ENCODE data around the gene FUT1. TPM values are rescaled to one million over a fixed set of nuclear protein-coding genes. Genes with fewer than 3 reads are reported as not detected.

Gene FUT1
- total and polyA plus RNA-seq, 2 of the 8 experiments (the other 6 are each of a cell fraction or from before 2014, with no cell fraction given): 7.4 to 12.9 TPM

GRCh38 chr19:48755084-48755641 is 2.7 kb upstream of the FUT1 start, which contains the start of gene FGF21 (continued):
- TF ChIP-seq SAP30 (IDR thresholded peaks at IDR 0.05; ENCODE audit: insufficient read depth, insufficient replicate concordance, low read length) (no peak), KDM5A (IDR thresholded peaks at IDR 0.05; ENCODE audit: low read length) (no peak), HDAC2 (IDR thresholded peaks at IDR 0.05; ENCODE audit: borderline replicate concordance in 1 of 2, low read depth in 2 of 2, low read length in 2 of 2) (no peak), BACH1 (IDR thresholded peaks at IDR 0.05; ENCODE audit: low read length) (no peak), CHD7 (IDR thresholded peaks at IDR 0.05; ENCODE audit: insufficient replicate concordance, low read length) (no peak), NANOG (IDR thresholded peaks at IDR 0.05; ENCODE audit: insufficient read depth, low read depth, low read length, poor library complexity, severe bottlenecking) (no peak), SIN3A (conservative IDR thresholded peaks at IDR 0.05 in 1 of 2, IDR thresholded peaks at IDR 0.05 in 1 of 2; ENCODE audit: low read depth in 1 of 2, low read length in 2 of 2) (no peak), FOSL1 (IDR thresholded peaks at IDR 0.05; ENCODE audit: insufficient read depth, low read depth, low read length) (no peak), MAX (IDR thresholded peaks at IDR 0.05) (peak; percentile 73), TBP (IDR thresholded peaks at IDR 0.05; ENCODE audit: low read depth, low read length) (0 out of 2 replicates have a peak, but pooled peaks have one; percentile 37)

Measured in H1 (cell line).